ENCODE results near the gene VTI1B. TPM values are rescaled to one million over a fixed set of nuclear protein-coding genes. Genes with fewer than 3 reads are reported as not detected.

VTI1B gene
- total and polyA plus RNA-seq, 10 of the 15 experiments (the other 5 are each of a cell fraction or from before 2014, with no cell fraction given): 15.0 to 117 (median 50.5) TPM

DNA sequence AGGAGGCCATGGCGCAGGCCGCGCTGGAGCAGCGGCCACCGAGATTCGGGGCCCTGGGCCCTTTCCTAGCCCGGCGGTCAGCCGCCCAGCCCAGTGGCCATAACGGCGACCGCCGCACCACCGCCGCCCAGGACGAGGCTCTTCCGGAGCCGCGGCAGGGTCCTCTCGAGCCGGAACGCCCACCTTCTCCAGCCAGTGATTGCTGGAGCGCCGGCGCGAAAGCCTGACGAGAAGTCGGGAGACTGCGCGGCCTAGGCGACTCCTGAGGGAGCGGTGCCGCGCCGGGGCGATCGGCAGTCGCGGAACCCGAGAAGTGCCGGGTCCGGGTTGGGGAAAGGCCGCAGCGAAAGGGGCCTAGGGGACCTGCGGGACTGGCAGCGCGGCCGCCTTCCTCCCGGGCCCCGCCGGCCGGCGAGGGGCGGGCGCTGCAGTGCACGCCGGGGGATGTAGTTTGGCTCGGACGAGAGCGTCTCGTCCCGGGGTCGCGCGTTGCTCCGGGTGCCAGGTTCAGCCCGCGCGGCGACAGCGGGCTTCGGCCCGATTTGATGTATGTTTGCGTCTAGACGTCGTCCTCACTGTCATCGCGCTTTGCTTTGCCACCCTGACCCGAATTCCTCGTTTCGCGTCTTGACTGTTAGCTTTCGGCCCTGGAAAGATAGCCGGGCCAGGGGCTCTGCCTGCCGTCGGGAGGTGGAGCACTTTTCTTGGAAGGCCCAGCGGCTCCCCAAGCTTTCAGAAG is at the start of gene VTI1B (continued):
- no peak for TF ChIP-seq SPI1 (IDR thresholded peaks at IDR 0.05; ENCODE audit: borderline replicate concordance, insufficient read depth, low read depth, low read length)
- peak; percentile 92 for TF ChIP-seq STAT1 (conservative IDR thresholded peaks at IDR 0.05)
- TF ChIP-seq HDGF (IDR thresholded peaks at IDR 0.05): no peak
- TF ChIP-seq BACH1 (IDR thresholded peaks at IDR 0.05; ENCODE audit: borderline replicate concordance): peak; percentile 69; the same call in 1 of the 2 replicates
- peak; percentile 95 for TF ChIP-seq HCFC1 (IDR thresholded peaks at IDR 0.05; ENCODE audit: low read length)
- TF ChIP-seq POLR2AphosphoS5 (IDR thresholded peaks at IDR 0.05; ENCODE audit: low read length): peak; percentile 86
- peak; percentile 69 for TF ChIP-seq BCL3 (IDR thresholded peaks at IDR 0.05; ENCODE audit: borderline replicate concordance, insufficient read depth, low read depth, low read length, poor library complexity, severe bottlenecking)
- TF ChIP-seq SMAD1 (IDR thresholded peaks at IDR 0.05; ENCODE audit: low read depth, partially characterized antibody): no peak
- TF ChIP-seq, protein P1, sequence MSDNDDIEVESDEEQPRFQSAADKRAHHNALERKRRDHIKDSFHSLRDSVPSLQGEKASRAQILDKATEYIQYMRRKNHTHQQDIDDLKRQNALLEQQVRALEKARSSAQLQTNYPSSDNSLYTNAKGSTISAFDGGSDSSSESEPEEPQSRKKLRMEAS (IDR thresholded peaks at IDR 0.05; ENCODE audit: low read depth, low read length): peak; percentile 83

DNA sequence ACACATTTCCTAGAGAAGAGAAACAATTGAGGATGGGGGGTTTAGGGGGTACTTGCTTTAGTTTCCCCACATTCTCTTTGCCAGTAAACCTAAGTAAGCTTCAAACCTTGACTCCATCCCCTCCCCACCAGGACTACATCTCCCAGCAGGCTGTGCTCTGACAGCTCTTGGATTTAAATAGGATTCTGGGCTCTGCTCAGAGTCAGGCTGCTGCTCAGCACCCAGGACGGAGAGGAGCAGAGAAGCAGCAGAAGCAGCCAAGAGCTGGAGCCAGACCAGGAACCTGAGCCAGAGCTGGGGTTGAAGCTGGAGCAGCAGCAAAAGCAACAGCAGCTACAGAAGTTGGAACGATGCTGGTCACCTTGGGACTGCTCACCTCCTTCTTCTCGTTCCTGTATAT is 47.9 kb upstream of the VTI1B start:
- ATAC-seq: peak; percentile 42
- ChIA-PET SMC1A (ENCODE audit: uncharacterized antibody, unreplicated experiment) (interaction anchor here (1.2 kb wide), 1 partner anchor 18 kb away, joined by 3 read pairs; no protein-coding TSS in a partner anchor), RAD21 (ENCODE audit: unreplicated experiment) (interaction anchor here (1.3 kb wide), 1 partner anchor 18 kb away, joined by 3 read pairs; no protein-coding TSS in a partner anchor), POLR2A (interaction anchor here (0.5 to 0.8 kb wide), 2 partner anchors 10 to 20 kb away, joined by 6 to 9 read pairs; no protein-coding TSS in a partner anchor), CTCF (interaction anchor here (0.9 to 1.3 kb wide), 2 partner anchors 18 to 195 kb away, joined by 4 read pairs; no protein-coding TSS in a partner anchor)
- WGBS (ENCODE audit: insufficient coverage, insufficient replicate concordance, low lambda C conversion rate, missing lambda C conversion rate): 0% methylated on average over 3 of the region's 3 CpGs
- no peak overlapping the region for H3K4me2 ChIP-seq (ENCODE audit: control insufficient read depth, insufficient read depth)
- BruUV-seq (replicated peaks): no TSS peak
- H3K9ac ChIP-seq (ENCODE audit: control insufficient read depth, insufficient read depth, low read length): no peak overlapping the region
- H3K36me3 ChIP-seq (ENCODE audit: control insufficient read depth in 2 of 2, insufficient read depth in 2 of 2, low read length in 1 of 2): no peaks in the 10 kb centered on the region
- in situ Hi-C loops (cut with MboI) (no loop called here), intact Hi-C loops (cut with micrococcal nuclease; ENCODE audit: unreplicated experiment) (no loop called here)
- no peaks in the 10 kb centered on the region for H3K79me2 ChIP-seq (ENCODE audit: control insufficient read depth, insufficient read depth, low read length)
- no peak overlapping the region for H3K27ac ChIP-seq (ENCODE audit: control insufficient read depth, insufficient read depth)
- no peak overlapping the region for H3K4me3 ChIP-seq
- no peak overlapping the region for H2AFZ ChIP-seq (ENCODE audit: control insufficient read depth, low read depth, low read length)
- no peaks in the 10 kb centered on the region for H4K20me1 ChIP-seq (ENCODE audit: control insufficient read depth, insufficient read depth)
- peak; percentile 43 for TF ChIP-seq SIX5 (IDR thresholded peaks at IDR 0.05; ENCODE audit: low read depth, low read length, severe bottlenecking)
- no peak for TF ChIP-seq SMAD5 (IDR thresholded peaks at IDR 0.05; ENCODE audit: low read depth)
- TF ChIP-seq ZBTB11 (CRISPR knock-in tag; IDR thresholded peaks at IDR 0.05): no peak
- no peak for TF ChIP-seq ETV6 (conservative IDR thresholded peaks at IDR 0.05 in 1 of 2, IDR thresholded peaks at IDR 0.05 in 1 of 2; ENCODE audit: borderline replicate concordance in 1 of 2, low read depth in 1 of 2)
- no peak for TF ChIP-seq POLR2AphosphoS2 (IDR thresholded peaks at IDR 0.05; ENCODE audit: low read depth, low read length)
- no peak for TF ChIP-seq BCL3 (IDR thresholded peaks at IDR 0.05; ENCODE audit: borderline replicate concordance, insufficient read depth, low read depth, low read length, poor library complexity, severe bottlenecking)
- no peaks in the 10 kb centered on the region for H3K27me3 ChIP-seq (replicated peaks in 1 of 2; ENCODE audit: control insufficient read depth in 2 of 2, insufficient read depth in 2 of 2, low read length in 1 of 2)
- H3K9me3 ChIP-seq (replicated peaks; ENCODE audit: control insufficient read depth, insufficient read depth, low read length): no peaks in the 10 kb centered on the region; the same call in 2 of the 3 replicates
- no peak for DNase-seq (ENCODE audit: low read depth, low spot score)
- H3K4me1 ChIP-seq (ENCODE audit: control insufficient read depth, insufficient read depth, low read length): no peaks in the 10 kb centered on the region; the same call in 1 of the 2 replicates
- no peak for FAIRE-seq

All from GM12878 (cell line).